GM12872 (cell line): ENCODE measurements around the gene CMYA5.

ENCODE experiments used
- CTCF ChIP-seq: IDR thresholded peaks from 3 replicates; pipeline ENCODE4 v1.5.1; 2011; ENCODE audit warnings: low read depth, mild to moderate bottlenecking, low read length, moderate library complexity; ENCODE audit not compliant: insufficient read depth

Gene CMYA5

GRCh38 chr5:79803007-79803406 lies 113.4 kb downstream of the CMYA5 start:
- no peak for TF ChIP-seq CTCF

GRCh38 chr5:79806741-79807140 lies 117.1 kb downstream of the CMYA5 start:
- TF ChIP-seq CTCF, result no peak

- TF ChIP-seq CTCF, result no peak
These were observed 120.1 kb downstream of the CMYA5 start for GRCh38 chr5:79809743-79810142.

- TF ChIP-seq CTCF, result no peak
These were observed 121.4 kb downstream of the CMYA5 start for GRCh38 chr5:79811081-79811480.

- TF ChIP-seq CTCF, result no peak
These were observed 122.3 kb downstream of the CMYA5 start for GRCh38 chr5:79811904-79812303.

GRCh38 chr5:79814699-79815098 lies 125.1 kb downstream of the CMYA5 start:
- no peak for TF ChIP-seq CTCF

- no peak for TF ChIP-seq CTCF
These were observed 126.4 kb downstream of the CMYA5 start for GRCh38 chr5:79816014-79816413.

GRCh38 chr5:79820648-79821047 lies 131.0 kb downstream of the CMYA5 start:
- TF ChIP-seq CTCF, result no peak
